Adrenal gland (tissue), 12 donors: ENCODE data around the gene LRP8. TPM values are rescaled to one million over a fixed set of nuclear protein-coding genes. Genes with fewer than 3 reads are reported as not detected.

ENCODE experiments used
- DNase-seq, 7 donors: peaks; one replicate each; pipeline ENCODE4 v3.0.0-alpha.2; 2019 to 2020
- H3K27ac ChIP-seq, 5 donors: fragments of 200-600 bp; sonication (generic) in 4 of 5; 1 replicate in 3 of 5; 2 replicates in 2 of 5; pipeline versions ENCODE4 v1.5.1 to v1.8.0; 2016 to 2020; ENCODE audit warnings: mild to moderate bottlenecking in 1 of 5
- H3K27me3 ChIP-seq: fragments of 200-600 bp; 2 replicates; pipeline ENCODE4 v1.8.0; 2021
- H3K36me3 ChIP-seq, 2 donors: fragments of 200-600 bp; replicated peaks in 1 of 2; 1 replicate in 1 of 2; 2 replicates in 1 of 2; pipeline versions ENCODE4 v1.5.1 to v1.8.0; 2018 to 2022
- H3K4me1 ChIP-seq, 2 donors: fragments of 200-600 bp; replicated peaks in 1 of 2; 1 replicate in 1 of 2; 2 replicates in 1 of 2; pipeline versions ENCODE4 v1.5.1 to v1.8.0; 2018 to 2021
- H3K4me3 ChIP-seq, 4 donors: fragments of 200-600 bp; sonication (generic) in 3 of 4; one replicate each; pipeline ENCODE4 v1.5.1; 2016 to 2018
- H3K9me3 ChIP-seq, 3 donors: fragments of 200-600 bp; sonication (generic) in 1 of 3; replicated peaks in 1 of 3; 1 replicate in 2 of 3; 2 replicates in 1 of 3; pipeline versions ENCODE4 v1.5.1 to v1.8.0; 2016 to 2021
- CTCF ChIP-seq, 6 experiments: fragments of 450-650 bp in 4 of 6; fragments of 200-600 bp in 2 of 6; sonication (generic) in 1 of 6; IDR thresholded peaks; 1 replicate in 5 of 6; 2 replicates in 1 of 6; pipeline versions ENCODE4 v1.5.1 to v1.8.0; 2016 to 2021; ENCODE audit warnings: antibody characterized with exemption in 6 of 6, mild to moderate bottlenecking in 2 of 6, moderate library complexity in 1 of 6
- POLR2A ChIP-seq, 2 donors: fragments of 450-650 bp; IDR thresholded peaks; one replicate each; pipeline ENCODE4 v1.6.1; 2017; ENCODE audit warnings: antibody characterized with exemption in 2 of 2, mild to moderate bottlenecking in 2 of 2, moderate library complexity in 1 of 2
- WGBS, 4 donors: extraction: QIAGEN DNeasy Blood & Tissue Kit in 2 of 4; methylation state at CpG; one replicate each; pipeline versions ENCODE4 v1.1.5 to v1.1.7; 2013 to 2017; 5-methylcytosine and 5-hydroxymethylcytosine counted together
- intact Hi-C, 2 donors: fragments of 100-400 bp; cut with DNase I; formaldehyde crosslinking; loops; one replicate each; pipeline versions ENCODE4 v1.14.1 to v1.15.0; 2022 to 2023
- polyA plus RNA-seq, 3 donors: library from polyadenylated mRNA; stranded (reverse); fragments of 200-250 nt in 2 of 3; fragments of 350-450 nt in 1 of 3; fragmentation: Illumina TruSeq in 1 of 3; extraction: RNeasy Lipid Tissue Mini Kit (QIAGEN cat#74804) in 1 of 3; gene quantifications; one replicate each; pipeline ENCODE4 v1.2.3, GENCODE V29; 2013 to 2014
- total RNA-seq, 9 donors: library from RNA; depleted of rRNA in 4 of 9; stranded (reverse); fragments of >200 nt in 4 of 9; fragments of 120-200 nt in 1 of 9; fragmentation: NEBNext Ultra II Directional in 1 of 9; extraction: Animal tissue kit (Norgen Biotek cat#: 25700) in 1 of 9; gene quantifications; one replicate each; pipeline versions ENCODE4 v1.1.0 to v1.2.4, GENCODE V29; 2013 to 2023
- donor health status: healthy with polysubstance abuse.
- donor health status: Bipolar disorder and iron deficiency.
- donor health status: DM: yes; HTN: yes; CAD: no.
- donor health status: DM: no; HTN: no; CAD: no.
- donor health status: DM: no; HTN: no; CAD: no.
- donor health status: DM: yes; HTN: yes; CAD: no.

Gene LRP8
- total and polyA plus RNA-seq, 12 donors = 0.64 to 7.6 (median 2.7) TPM

GRCh38 chr1:53348486-53349368 is 20.9 kb upstream of the LRP8 start:
- TF ChIP-seq CTCF (IDR thresholded peaks at IDR 0.05) = no peak
- TF ChIP-seq POLR2A (IDR thresholded peaks at IDR 0.05) = no peak
- no peaks in the 10 kb centered on the region for H3K9me3 ChIP-seq
- H3K36me3 ChIP-seq = no peaks in the 10 kb centered on the region
- no peaks in the 10 kb centered on the region for H3K4me1 ChIP-seq
- peak in 4 of 7 donors; percentile 5 to 28 (median 6) for DNase-seq
- H3K27ac ChIP-seq = no peak overlapping the region
- H3K27me3 ChIP-seq = no peaks in the 10 kb centered on the region
- intact Hi-C loops = no loop called here
- H3K4me3 ChIP-seq = no peak overlapping the region
- WGBS, 4 donors = 83 to 92% (median 85%) methylated on average over 17 to 21 of the region's 21 CpGs

GRCh38 chr1:53346814-53347176 is 18.9 kb upstream of the LRP8 start:
- Histone ChIP-seq H3K4me3 (no peak overlapping the region), H3K27me3 (no peaks in the 10 kb centered on the region), H3K27ac (no peak overlapping the region), H3K4me1 (no peaks in the 10 kb centered on the region), H3K36me3 (no peaks in the 10 kb centered on the region), H3K9me3 (no peaks in the 10 kb centered on the region)
- DNase-seq = peak in 4 of 7 donors; percentile 1 to 18 (median 10)
- TF ChIP-seq CTCF (IDR thresholded peaks at IDR 0.05) = no peak
- TF ChIP-seq POLR2A (IDR thresholded peaks at IDR 0.05) = no peak
- intact Hi-C loops = no loop called here
- WGBS, 4 donors = 70 to 87% (median 77%) methylated on average over 3 of the region's 3 CpGs

GRCh38 chr1:53345996-53346813 is 18.3 kb upstream of the LRP8 start:
- DNase-seq = peak in 3 of 7 donors; percentile 2 to 25 (median 9)
- 64 to 82% (median 68%) methylated on average over 3 to 7 of the region's 7 CpGs for WGBS, 4 donors

More at GRCh38 chr1:53345996-53346813, 18.3 kb upstream of the LRP8 start:
- H3K4me1 ChIP-seq = no peaks in the 10 kb centered on the region
- TF ChIP-seq CTCF (IDR thresholded peaks at IDR 0.05) (no peak), POLR2A (IDR thresholded peaks at IDR 0.05) (no peak)
- no peaks in the 10 kb centered on the region for H3K36me3 ChIP-seq
- no peaks in the 10 kb centered on the region for H3K9me3 ChIP-seq
- intact Hi-C loops = no loop called here
- H3K4me3 ChIP-seq = no peak overlapping the region
- no peaks in the 10 kb centered on the region for H3K27me3 ChIP-seq
- no peak overlapping the region for H3K27ac ChIP-seq
